NCI-H2107 (cell line): Measurements from ENCODE around the gene FASTKD3.

Experiments used
- DNase-seq: peaks from one replicate; lab custom pipeline; 2025; lab: John Stamatoyannopoulos, UW

The FASTKD3 gene

DNA sequence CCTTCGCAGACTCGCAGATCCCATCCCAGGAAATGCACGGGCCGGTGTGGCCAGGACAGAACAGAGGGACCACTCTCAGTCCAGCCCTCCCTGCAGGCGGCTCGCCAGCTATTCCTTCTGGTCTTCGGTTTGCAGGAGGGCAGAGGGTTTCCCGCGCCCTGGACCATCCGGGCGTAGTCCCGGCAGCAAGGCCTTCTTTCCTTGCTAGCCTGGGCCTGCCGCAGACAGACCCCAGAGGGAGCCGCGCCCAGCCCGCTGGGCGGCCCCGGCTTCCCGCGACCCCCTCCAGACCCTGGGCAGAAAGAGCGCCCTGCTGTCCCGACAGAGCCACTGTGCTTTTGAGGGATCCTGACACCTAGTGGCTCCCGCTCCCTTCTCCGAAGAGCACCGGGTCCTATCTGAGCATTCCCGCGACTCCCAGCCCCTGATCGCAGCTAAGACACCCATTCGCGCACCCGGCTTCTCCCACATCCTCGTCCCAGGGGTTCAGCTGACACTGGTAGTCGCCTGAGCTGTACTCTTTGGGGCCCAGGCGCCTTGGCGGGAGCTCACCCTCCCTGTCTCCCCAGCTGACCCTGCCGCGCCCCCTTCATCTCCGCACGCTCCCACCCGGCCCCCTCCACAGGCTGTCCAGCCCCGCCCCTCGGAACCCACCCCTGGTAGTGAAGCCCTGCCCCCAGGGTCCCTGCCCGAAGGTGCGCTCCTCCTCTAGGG, 19.0 kb downstream of the FASTKD3 start:
- peak; percentile 21 for DNase-seq

DNA sequence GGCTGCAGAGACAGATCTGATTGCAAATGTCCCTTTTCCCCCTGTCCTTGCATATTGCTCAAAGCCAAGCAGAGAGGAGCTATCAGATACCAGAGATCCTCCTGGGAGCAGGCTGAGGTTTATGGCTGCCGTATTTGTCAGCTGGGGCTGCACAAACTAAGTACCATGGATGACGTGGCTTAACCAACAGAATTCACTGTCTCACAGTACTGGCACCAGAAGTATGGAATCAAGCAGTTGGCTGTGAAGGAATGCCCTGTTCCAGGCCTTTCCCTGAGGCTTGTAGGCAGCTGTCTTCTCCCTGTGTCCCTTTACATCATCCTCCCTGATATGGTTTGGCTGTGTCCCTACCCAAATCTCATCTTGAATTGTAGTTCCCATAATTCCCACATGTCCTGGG, 20.5 kb downstream of the FASTKD3 start:
- no peak for DNase-seq

DNA sequence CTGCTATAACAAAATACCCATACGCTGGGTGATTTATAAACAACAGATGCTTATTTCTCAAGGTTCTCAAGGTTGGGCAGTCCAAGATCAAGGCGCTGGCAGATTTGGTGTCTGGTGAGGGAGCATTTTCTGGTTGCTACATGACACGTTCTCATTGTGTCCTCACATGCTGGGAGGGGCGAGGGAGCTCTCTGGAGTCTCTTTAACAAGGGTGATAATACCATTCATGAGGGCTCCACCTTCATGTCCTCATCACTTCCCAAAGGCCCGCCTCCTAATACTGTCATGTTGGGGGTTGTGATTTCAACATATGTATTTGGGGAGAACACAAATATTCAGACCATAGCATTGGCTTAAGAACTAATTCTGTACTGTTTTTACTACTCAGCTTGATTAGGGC, 22.5 kb downstream of the FASTKD3 start:
- no peak for DNase-seq

DNA sequence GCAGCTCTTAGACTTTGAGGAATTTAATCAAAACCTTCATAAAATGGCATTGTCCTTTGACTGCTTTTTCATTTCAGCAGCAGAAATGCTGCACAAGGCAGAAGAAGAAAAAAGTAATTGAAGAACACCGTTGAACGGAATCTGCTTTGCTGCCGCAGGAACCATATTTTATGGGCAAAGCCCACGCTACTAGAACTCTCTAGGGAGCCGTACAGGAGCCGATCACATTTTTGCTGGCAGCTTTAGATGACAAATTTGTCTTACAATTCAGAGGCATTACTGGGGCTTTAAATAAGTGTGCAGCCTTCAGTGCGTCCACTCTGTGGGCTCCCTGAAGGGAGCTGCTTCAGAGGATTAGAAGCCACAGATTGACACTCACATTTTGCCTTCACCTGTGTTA, 23.3 kb downstream of the FASTKD3 start:
- no peak for DNase-seq

DNA sequence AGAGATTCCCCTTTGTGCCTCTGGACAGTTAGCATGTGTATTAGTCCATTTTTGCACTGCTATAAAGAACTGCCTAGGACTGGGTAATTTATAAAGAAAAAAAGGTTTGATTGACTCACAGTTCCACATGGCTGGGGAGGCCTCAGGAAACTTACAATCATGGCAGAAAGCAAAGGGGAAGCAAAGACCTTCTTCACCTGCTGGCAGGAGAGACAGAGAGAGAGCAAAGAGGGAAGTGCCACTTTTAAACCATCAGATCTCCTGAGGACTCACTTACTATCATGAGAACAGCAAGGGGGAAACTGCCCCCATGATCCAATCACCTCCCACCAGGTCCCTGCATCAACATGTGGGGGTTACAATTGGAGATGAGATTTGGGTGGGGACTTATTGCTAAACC, 23.9 kb downstream of the FASTKD3 start:
- DNase-seq, result no peak

DNA sequence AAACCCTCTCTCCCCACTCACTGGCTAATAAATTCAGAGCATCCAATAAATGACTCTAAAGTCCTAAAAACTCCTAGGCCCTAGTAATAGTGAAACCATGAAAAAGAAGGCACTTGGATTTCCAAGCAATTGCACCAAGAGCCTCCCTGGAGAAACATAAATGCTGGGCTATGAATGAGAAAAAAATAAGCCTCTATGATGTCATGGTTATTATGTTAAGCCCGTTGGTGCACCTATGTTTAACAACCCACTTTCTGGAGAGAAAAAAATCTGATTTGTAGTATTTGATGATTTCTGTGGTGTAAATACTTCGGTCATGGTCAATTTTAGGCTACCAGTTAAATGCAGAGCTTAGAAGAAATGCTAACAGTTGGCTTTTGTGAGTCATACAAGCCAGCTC, 26.3 kb downstream of the FASTKD3 start:
- DNase-seq, result no peak

DNA sequence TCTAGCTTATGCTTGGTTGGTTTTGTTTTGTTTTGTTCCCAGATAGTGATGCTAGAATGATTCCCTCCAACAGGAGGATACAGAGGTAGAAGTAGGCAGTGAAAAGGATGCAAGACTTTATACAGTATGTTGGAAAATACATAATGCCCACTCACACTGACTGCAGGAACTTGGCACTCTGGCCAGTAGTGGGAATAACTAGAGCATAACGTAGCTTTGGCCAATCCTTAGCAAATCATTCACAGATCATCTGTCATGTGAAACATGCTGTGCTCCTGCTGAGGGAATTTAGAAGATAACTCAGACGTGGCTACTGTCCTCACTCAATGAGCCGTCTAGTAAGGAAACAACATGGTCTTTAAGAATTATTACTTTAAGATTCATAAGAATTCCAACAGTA, 31.4 kb downstream of the FASTKD3 start:
- DNase-seq, result no peak

DNA sequence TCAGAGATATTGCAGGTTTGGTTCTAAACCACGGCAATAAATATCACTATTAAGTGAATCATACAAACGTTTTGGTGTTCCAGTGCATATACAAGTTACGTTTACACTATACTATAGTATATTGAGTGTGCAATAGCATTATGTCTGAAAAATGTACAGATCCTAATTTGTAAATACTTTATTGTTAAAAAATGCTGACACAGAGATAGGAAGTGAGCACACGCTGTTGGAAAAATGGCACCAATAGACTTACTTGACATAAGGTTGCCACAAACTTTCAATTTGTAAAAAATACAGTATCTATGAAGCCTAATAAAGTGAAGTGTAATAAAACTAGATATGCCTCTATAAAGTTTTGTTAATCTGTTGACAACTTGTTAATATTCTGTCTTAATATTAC, 33.8 kb downstream of the FASTKD3 start:
- no peak for DNase-seq

DNA sequence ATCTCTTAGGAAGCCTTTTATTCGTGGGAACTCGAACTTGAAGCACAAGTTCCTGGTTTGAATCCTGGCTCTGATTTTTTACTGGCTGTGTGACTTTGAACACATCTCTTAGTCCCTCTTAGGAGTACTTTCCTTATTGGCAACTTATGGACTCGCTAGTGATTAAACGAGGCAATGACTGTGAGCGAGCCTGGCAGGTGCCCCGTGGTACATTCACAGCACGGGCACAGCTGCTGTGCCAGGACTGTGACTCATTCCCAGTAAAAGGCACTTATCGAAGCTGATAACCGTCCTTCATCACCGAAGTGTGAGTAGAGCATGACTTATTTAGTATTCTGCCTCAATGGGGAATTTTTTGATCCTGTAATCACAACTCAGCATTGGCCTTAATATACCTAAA, 40.6 kb downstream of the FASTKD3 start:
- DNase-seq, result peak; percentile 21

DNA sequence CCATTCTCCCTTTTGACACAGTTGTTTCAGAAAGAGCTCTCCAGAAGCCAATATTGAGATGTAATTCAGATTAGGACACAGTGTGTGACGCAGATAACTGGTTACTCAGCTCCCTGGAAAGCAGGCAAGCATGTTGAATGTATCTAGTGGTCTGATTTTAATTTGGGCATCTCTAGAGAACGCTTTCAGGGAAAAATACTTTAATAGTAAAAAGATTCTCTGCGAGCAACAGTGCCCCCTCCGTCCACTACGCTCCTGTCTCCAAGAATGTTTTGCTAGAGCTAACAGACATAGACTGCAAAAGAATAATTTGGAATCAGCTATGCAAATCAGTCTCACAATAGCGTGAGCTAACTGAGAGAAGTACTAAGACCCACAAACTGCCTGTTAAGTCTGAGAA, 41.2 kb downstream of the FASTKD3 start:
- DNase-seq, result no peak

DNA sequence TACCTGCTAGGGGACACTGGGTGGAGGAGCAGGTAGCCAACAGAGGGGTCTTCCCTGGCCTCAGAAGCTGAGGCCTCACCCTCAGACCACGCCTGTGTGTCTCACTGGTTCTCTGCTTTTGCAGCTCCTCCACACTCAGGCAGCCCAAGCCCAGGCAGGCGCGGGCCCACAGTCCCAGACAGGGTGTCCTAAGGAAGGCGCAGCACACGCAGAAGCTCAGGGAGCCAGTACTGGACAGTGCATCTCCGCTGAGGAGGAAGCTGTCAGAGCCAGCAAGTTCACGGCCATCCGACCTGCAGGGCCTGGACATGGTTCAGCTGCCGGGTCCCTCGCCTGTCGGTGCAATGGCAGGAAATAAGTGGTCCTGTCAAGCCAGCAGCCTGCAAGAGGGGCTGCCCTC, 43.2 kb downstream of the FASTKD3 start:
- DNase-seq, result no peak

DNA sequence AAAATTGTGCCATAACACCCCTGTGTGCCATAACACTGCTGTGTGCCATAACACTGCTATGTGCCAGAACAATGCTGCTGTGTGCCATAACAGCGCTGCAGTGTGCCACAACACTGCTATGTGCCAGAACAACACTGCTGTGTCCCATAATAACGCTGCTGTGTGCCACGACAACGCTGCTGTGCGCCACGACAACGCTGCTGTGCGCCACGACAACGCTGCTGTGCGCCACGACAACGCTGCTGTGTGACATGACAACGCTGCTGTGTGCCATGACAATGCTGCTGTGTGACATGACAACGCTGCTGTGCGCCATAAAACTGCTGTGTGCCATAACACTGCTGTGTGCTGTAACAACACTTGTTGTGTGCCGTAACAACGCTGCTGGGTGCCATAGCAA, 43.8 kb downstream of the FASTKD3 start:
- DNase-seq, result no peak

DNA sequence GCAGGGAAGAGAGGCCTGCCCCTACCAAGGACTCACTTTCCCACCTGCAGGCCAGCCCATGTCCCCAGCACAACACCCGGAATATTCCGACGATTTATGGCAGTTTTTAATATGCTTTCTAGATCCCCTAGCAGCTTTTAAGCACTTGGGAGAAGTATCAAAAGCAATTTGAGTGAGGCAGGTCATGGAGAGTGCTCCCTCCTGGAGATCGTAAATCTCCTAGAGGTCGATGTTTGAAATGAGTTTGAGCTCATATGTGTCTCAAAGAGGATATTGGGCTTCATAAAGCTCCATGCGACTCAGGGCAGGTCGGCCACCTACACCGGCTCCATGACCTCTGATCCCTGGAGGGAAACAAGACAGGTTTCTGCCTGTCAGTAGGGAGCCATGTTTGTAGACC, 45.2 kb downstream of the FASTKD3 start:
- no peak for DNase-seq

DNA sequence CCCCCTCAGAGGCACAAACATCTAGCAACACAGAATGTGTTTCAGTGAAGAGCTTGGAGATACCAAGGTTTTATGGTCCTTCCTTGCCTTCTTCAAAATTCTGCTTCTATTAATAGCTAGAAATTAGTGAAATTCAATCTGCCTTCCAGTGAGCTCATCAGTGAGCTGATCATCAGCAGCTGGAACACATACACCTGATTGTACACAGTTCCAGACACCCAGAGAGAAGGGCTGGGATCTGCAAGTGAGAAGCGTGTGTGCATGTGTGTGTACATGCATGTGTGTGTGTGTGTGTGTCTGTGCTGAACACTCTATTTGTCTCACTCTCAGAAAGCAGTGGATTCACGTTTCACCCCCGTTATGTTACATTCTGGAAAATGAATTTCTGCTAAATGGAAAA, 46.4 kb downstream of the FASTKD3 start:
- no peak for DNase-seq

DNA sequence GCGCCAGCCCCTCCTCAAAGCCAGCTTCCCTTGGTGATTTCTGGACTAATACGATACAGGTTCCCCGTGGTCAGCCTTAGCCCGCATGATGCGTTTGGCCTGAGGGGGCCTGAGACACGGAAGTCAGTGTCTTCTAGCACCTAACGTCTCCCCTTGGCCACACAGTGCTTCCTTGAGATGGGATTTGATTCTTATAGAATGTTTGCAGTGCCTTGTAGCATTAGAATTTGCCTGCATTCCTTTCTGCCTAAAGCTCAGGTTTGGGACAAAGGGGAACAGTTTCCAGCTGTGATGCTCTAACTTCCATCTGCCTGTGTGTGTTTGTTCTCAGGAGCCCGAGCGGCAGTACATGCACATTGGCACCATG, 52.3 kb downstream of the FASTKD3 start:
- no peak for DNase-seq

DNA sequence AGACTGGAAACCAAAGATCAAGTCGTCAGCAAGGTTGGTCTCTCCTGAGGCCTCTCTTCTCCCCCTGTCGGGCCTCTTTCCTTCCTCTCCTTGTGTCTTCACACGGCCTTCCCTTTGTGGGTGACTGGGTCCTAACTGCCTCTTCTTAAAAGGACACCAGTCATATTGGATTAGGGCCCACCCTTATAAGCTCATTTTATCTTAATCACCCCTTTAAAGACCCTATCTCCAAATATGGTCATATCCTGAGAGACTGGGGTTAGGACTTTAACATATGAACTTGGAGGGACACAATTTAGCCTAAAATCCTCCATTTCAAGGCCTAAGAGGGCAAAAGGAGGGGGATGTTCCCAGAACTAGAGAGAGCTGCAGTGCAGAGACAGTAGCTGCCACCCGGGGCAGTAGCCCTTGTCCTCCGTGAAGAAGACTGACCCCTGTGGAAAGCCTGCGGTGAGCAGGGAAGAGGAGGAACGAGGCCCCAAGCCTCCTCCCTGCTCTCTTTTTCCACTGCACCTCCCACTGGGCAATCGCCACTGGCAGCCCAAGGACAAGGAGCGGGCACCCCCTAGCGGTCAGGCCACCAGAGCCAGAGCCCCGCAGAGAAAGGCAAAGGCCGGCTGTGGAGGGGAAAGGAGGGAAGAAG, 52.8 kb downstream of the FASTKD3 start:
- DNase-seq, result no peak

DNA sequence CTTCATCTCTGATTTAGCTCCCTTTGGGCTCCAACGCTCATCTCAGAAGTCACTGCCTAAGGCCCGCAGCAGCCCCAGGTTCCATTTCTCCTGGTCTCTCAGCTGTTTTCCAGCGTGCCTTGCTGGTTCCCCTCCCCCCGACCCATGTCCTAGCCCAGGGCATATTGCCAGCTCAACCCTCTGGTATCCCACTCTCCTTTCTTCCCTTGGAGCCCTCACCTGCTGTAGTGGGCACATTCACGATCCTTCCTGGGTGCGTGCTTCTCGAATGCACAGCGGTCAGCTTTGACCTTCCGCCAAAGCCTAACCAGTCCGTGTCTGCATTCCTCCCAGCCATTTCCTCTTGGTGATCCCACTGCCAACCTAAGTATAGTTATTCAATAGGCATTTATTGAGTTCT, 54.0 kb downstream of the FASTKD3 start:
- DNase-seq, result no peak

DNA sequence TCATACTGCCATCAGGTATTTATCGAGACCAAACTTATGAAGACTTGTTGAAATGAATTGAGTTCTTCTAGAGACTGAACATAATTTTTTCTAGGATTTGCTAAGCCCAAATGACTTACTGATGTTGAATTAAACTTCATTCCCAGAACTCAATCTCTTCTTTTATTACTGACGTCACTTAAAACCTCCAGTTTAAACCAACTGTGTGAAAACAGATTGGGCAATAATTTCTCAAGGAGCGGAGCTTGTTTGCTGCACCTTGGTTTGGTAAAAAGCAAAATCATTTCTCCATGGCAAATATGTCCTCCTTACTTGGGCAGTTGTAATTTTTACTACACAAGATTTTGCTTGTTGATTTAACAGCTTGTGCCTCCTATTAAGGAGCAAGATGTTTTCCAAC, 55.3 kb downstream of the FASTKD3 start:
- DNase-seq, result no peak

DNA sequence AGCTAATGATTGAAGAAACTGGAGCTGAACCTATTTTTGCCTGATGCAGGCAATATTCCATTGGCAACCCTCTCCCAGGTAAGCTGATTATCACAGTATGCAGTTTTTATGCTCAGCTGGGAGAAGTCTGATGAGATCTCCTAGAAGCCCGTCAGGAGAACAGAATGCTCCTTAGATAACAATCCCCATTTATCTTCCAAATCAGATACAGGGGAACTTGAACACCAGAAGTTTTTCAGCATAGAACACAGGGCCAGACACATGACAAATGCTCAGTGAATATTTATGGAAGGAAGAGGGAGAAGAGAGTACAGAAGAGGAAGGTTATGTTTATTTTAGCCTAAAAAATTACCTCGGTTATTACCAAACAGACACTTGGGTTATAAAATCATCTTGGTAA, 55.8 kb downstream of the FASTKD3 start:
- no peak for DNase-seq

DNA sequence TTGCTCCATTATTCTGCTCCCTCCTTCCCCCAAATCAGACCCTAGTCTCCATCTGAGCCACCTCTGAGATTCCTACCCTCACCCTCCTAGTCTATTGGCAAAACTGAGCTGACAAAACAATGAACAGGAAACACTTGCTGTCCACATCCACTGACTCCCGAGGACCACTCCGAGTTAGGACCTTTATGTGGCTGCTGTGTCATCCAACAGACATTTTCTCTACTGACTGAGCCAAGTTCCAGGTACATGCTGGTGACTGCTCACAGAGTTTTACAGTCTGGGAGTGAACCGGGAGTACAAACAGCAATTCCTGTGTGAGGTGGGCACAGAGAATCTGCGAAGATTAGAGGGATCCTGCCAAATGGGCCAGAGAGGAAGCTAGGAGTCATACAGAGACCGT, 57.1 kb downstream of the FASTKD3 start:
- DNase-seq, result no peak
